ENCODE measurements around the gene ADM2. TPM values are rescaled to one million over a fixed set of nuclear protein-coding genes. Genes with fewer than 3 reads are reported as not detected.

The ADM2 gene
- total RNA-seq, 6 donors from 2014 or later: 0.30 to 3.1 (median 1.6) TPM

- TF ChIP-seq CTCF (IDR thresholded peaks at IDR 0.05) (no peak), POLR2AphosphoS5 (IDR thresholded peaks at IDR 0.05) (peak; percentile 91 to 95), POLR2A (IDR thresholded peaks at IDR 0.05) (peak; percentile 66 to 96 (median 80)), EP300 (IDR thresholded peaks at IDR 0.05) (peak in 1 of 4 donors; percentile 14)
Observed at GRCh38 chr22:50530877-50531545, 49.7 kb downstream of the ADM2 start.

GRCh38 chr22:50531546-50531961, 50.2 kb downstream of the ADM2 start:
- 0 to 3% methylated on average over 10 to 20 of the region's 44 CpGs for WGBS, 2 donors
- Histone ChIP-seq H3K27me3 (no peaks in the 10 kb centered on the region), H3K4me1 (peaks cover 46 to 80% (median 50%) of the 10 kb centered on the region in 4 donors), H3K9me3 (no peaks in the 10 kb centered on the region), H3K36me3 (no peaks in the 10 kb centered on the region), H3K4me3 (peak overlapping the region; percentile 64 to 93 (median 77)), H3K27ac (peak overlapping the region; percentile 97 to 100 (median 98))
- DNase-seq (peak; percentile 80 to 97), ATAC-seq (ENCODE audit: low FRiP score in 2 of 2) (peak; percentile 49 to 70)
- TF ChIP-seq POLR2AphosphoS5 (IDR thresholded peaks at IDR 0.05) (peak; percentile 44 to 47), CTCF (IDR thresholded peaks at IDR 0.05) (peak in 2 of 6 experiments; percentile 7 to 36), EP300 (IDR thresholded peaks at IDR 0.05) (no peak)

More at GRCh38 chr22:50530877-50531545, 49.7 kb downstream of the ADM2 start:
- no peaks in the 10 kb centered on the region for H3K9me3 ChIP-seq
- peaks cover 47 to 83% (median 51%) of the 10 kb centered on the region in 4 donors for H3K4me1 ChIP-seq
- H3K27ac ChIP-seq: peak overlapping the region; percentile 97 to 100 (median 98)
- peak overlapping the region; percentile 64 to 93 (median 77) for H3K4me3 ChIP-seq
- H3K27me3 ChIP-seq: no peaks in the 10 kb centered on the region
- ATAC-seq (ENCODE audit: low FRiP score in 2 of 2) (peak; percentile 73 to 86), DNase-seq (peak; percentile 94 to 95)
- H3K36me3 ChIP-seq: no peaks in the 10 kb centered on the region
- WGBS, 2 donors: 1% methylated on average over 16 to 53 of the region's 53 CpGs

GRCh38 chr22:50531962-50532674, 50.8 kb downstream of the ADM2 start:
- no peaks in the 10 kb centered on the region for H3K36me3 ChIP-seq
- H3K4me3 ChIP-seq: peak overlapping the region; percentile 64 to 93 (median 77)
- DNase-seq (peak; percentile 82 to 97), ATAC-seq (ENCODE audit: low FRiP score in 2 of 2) (peak; percentile 52 to 64)
- peaks cover 41 to 76% (median 45%) of the 10 kb centered on the region in 4 donors for H3K4me1 ChIP-seq
- no peaks in the 10 kb centered on the region for H3K9me3 ChIP-seq
- TF ChIP-seq POLR2AphosphoS5 (IDR thresholded peaks at IDR 0.05): peak; percentile 48 to 55
- TF ChIP-seq POLR2A (IDR thresholded peaks at IDR 0.05): peak in 3 of 4 donors; percentile 30 to 76 (median 31)
- TF ChIP-seq CTCF (IDR thresholded peaks at IDR 0.05): no peak
- peak in 1 of 4 donors; percentile 2 for TF ChIP-seq EP300 (IDR thresholded peaks at IDR 0.05)
- 3 to 8% methylated on average over 10 to 32 of the region's 56 CpGs for WGBS, 2 donors
- peak overlapping the region; percentile 97 to 100 (median 98) for H3K27ac ChIP-seq
- no peaks in the 10 kb centered on the region for H3K27me3 ChIP-seq

- Histone ChIP-seq H3K27me3 (no peaks in the 10 kb centered on the region), H3K27ac (peak overlapping the region; percentile 97 to 100 (median 98)), H3K4me3 (peak overlapping the region in 1 of 4 donors; percentile 93), H3K36me3 (no peaks in the 10 kb centered on the region), H3K4me1 (peaks cover 37 to 76% (median 44%) of the 10 kb centered on the region in 4 donors), H3K9me3 (no peaks in the 10 kb centered on the region)
- no peak for DNase-seq
- ATAC-seq (ENCODE audit: low FRiP score in 2 of 2): no peak
- 53 to 67% methylated on average over 19 of the region's 19 CpGs for WGBS, 2 donors
- no peak for TF ChIP-seq POLR2A (IDR thresholded peaks at IDR 0.05)
- no peak for TF ChIP-seq EP300 (IDR thresholded peaks at IDR 0.05)
- no peak for TF ChIP-seq POLR2AphosphoS5 (IDR thresholded peaks at IDR 0.05)
- no peak for TF ChIP-seq CTCF (IDR thresholded peaks at IDR 0.05)
Observed at GRCh38 chr22:50532824-50533796, 51.8 kb downstream of the ADM2 start.

Measured in upper lobe of left lung (tissue), 6 donors.